ENCODE measurements around the gene WDR64.

WDR64 gene

DNA sequence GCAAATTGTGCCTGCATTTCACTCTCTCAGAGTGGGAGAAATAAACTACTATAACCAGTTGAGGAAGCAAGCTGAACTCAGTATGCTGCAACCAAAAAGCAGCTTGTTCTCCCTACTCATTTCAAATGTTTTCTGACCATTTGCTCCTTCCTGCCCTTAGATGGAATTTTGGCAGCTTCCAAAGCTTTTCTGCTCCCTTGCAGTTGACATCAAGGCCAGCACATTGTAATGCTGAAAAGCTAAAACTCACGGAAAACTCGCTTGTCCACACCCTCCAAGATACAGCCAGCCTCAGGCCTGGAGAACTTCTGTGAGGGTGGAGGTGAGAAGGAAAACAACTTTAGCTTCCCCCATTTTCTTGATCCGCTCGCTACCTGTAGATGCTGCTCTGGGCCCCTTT is 6.9 kb upstream of the WDR64 start:
- Histone ChIP-seq H2AFZ (ENCODE audit: low read depth, low read length) (no peak overlapping the region), H3K4me2 (ENCODE audit: insufficient read depth, low read length) (no peak overlapping the region), H3K9ac (ENCODE audit: low read depth, low read length) (no peak overlapping the region), H3K4me1 (ENCODE audit: insufficient read depth, low read length) (peaks cover 7% of the 10 kb centered on the region), H3K9me3 (ENCODE audit: insufficient read depth, low read length, severe bottlenecking) (no peaks in the 10 kb centered on the region), H3K27ac (ENCODE audit: low read length) (no peak overlapping the region), H3K27me3 (ENCODE audit: insufficient read depth, low read length, poor library complexity) (no peaks in the 10 kb centered on the region), H3K79me2 (ENCODE audit: insufficient read depth, low read length) (no peaks in the 10 kb centered on the region), H3K4me3 (ENCODE audit: low read depth in 1 of 2, low read length in 2 of 2) (no peak overlapping the region), H4K20me1 (ENCODE audit: insufficient read depth, low read length) (no peaks in the 10 kb centered on the region), H3K36me3 (ENCODE audit: insufficient read depth, low read length) (no peaks in the 10 kb centered on the region)
- DNase-seq = no peak
- no peak for ATAC-seq (ENCODE audit: insufficient read depth, low read depth)
- TF ChIP-seq EZH2 (IDR thresholded peaks at IDR 0.05; ENCODE audit: borderline replicate concordance, low read depth, low read length, severe bottlenecking) = no peak

DNA sequence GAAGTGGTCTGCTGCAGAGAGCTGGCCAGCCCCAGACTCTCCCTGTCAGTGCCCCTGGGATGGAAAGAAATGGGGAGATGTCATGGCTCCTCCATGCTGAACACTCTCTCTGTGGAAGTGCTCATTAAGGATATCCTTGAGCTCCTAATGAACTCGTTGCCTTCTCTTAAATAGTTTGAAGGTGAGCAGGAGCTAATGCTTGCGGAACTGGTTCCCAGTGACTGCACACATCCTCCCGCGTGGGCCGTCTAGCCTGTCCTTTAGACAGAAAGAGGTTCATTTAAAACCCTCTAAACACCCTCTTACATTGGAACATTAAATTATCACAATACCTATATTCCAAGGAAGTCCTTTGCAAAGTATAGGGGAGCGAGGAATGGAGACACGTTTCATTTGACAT is 5.9 kb upstream of the WDR64 start:
- H3K4me1 ChIP-seq (ENCODE audit: insufficient read depth, low read length) = no peaks in the 10 kb centered on the region
- H3K27ac ChIP-seq (ENCODE audit: low read length) = no peak overlapping the region
- ATAC-seq (ENCODE audit: insufficient read depth, low read depth) (no peak), DNase-seq (no peak)
- H3K4me3 ChIP-seq (ENCODE audit: low read depth in 1 of 2, low read length in 2 of 2) = no peak overlapping the region
- H4K20me1 ChIP-seq (ENCODE audit: insufficient read depth, low read length) = no peaks in the 10 kb centered on the region
- no peaks in the 10 kb centered on the region for H3K79me2 ChIP-seq (ENCODE audit: insufficient read depth, low read length)
- H3K4me2 ChIP-seq (ENCODE audit: insufficient read depth, low read length) = no peak overlapping the region
- H2AFZ ChIP-seq (ENCODE audit: low read depth, low read length) = no peak overlapping the region
- no peak for TF ChIP-seq EZH2 (IDR thresholded peaks at IDR 0.05; ENCODE audit: borderline replicate concordance, low read depth, low read length, severe bottlenecking)
- TF ChIP-seq, protein P1, sequence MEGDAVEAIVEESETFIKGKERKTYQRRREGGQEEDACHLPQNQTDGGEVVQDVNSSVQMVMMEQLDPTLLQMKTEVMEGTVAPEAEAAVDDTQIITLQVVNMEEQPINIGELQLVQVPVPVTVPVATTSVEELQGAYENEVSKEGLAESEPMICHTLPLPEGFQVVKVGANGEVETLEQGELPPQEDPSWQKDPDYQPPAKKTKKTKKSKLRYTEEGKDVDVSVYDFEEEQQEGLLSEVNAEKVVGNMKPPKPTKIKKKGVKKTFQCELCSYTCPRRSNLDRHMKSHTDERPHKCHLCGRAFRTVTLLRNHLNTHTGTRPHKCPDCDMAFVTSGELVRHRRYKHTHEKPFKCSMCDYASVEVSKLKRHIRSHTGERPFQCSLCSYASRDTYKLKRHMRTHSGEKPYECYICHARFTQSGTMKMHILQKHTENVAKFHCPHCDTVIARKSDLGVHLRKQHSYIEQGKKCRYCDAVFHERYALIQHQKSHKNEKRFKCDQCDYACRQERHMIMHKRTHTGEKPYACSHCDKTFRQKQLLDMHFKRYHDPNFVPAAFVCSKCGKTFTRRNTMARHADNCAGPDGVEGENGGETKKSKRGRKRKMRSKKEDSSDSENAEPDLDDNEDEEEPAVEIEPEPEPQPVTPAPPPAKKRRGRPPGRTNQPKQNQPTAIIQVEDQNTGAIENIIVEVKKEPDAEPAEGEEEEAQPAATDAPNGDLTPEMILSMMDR (IDR thresholded peaks at IDR 0.05; ENCODE audit: borderline replicate concordance, extremely low read depth, low read length, poor library complexity, severe bottlenecking) = no peak
- no peak overlapping the region for H3K9ac ChIP-seq (ENCODE audit: low read depth, low read length)
- peaks cover 3% of the 10 kb centered on the region for H3K27me3 ChIP-seq (ENCODE audit: insufficient read depth, low read length, poor library complexity)
- no peaks in the 10 kb centered on the region for H3K9me3 ChIP-seq (ENCODE audit: insufficient read depth, low read length, severe bottlenecking)
- H3K36me3 ChIP-seq (ENCODE audit: insufficient read depth, low read length) = no peaks in the 10 kb centered on the region

DNA sequence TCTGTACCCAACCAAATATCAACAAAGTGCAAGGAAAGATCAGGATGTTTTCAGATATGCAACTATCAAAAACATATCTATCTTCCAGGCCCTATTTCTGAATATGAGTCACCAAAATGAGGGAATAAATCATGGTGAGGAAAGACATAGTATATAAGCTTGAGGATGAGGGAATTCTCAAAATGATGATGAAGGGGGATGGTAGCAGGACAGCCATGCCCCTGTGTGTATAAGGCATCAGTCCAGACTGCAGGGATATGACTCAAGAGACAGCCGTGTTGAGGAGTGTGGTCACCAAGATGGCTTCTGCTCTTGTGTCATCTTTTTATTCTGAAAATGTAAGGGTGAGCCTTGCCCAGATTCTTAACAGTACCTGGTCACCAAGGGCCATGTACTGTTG is 4.4 kb upstream of the WDR64 start:
- no peak overlapping the region for H3K4me3 ChIP-seq (ENCODE audit: low read depth in 1 of 2, low read length in 2 of 2)

DNA sequence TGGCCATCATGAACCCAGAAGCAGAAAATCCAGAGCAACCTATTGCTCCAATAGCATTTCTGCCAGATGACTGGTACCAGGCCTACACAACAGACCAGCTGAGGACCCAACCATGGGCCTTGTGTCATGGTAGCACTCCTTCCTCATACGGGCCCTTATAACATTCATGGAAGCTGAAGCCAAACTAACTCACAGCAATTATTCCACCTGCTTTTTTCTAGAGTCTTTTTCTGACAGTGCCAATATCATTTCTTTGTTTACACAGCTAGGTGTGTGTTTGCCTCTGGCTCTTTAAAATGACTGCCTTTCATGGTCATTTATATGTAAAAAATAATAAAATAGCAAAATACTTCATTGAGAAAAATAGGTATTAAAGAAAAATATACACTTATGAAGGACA is 3.9 kb upstream of the WDR64 start:
- Histone ChIP-seq H3K4me3 (ENCODE audit: low read depth in 1 of 2, low read length in 2 of 2) (no peak overlapping the region), H3K9ac (ENCODE audit: low read depth, low read length) (no peak overlapping the region), H3K4me2 (ENCODE audit: insufficient read depth, low read length) (no peak overlapping the region), H2AFZ (ENCODE audit: low read depth, low read length) (no peak overlapping the region), H3K79me2 (ENCODE audit: insufficient read depth, low read length) (no peaks in the 10 kb centered on the region), H3K9me3 (ENCODE audit: insufficient read depth, low read length, severe bottlenecking) (no peaks in the 10 kb centered on the region), H4K20me1 (ENCODE audit: insufficient read depth, low read length) (no peaks in the 10 kb centered on the region), H3K27ac (ENCODE audit: low read length) (no peak overlapping the region), H3K36me3 (ENCODE audit: insufficient read depth, low read length) (no peaks in the 10 kb centered on the region), H3K27me3 (ENCODE audit: insufficient read depth, low read length, poor library complexity) (peaks cover 3% of the 10 kb centered on the region), H3K4me1 (ENCODE audit: insufficient read depth, low read length) (no peaks in the 10 kb centered on the region)
- no peak for TF ChIP-seq EZH2 (IDR thresholded peaks at IDR 0.05; ENCODE audit: borderline replicate concordance, low read depth, low read length, severe bottlenecking)
- TF ChIP-seq, protein P1 (IDR thresholded peaks at IDR 0.05; ENCODE audit: borderline replicate concordance, extremely low read depth, low read length, poor library complexity, severe bottlenecking) = no peak
- DNase-seq (no peak), ATAC-seq (ENCODE audit: insufficient read depth, low read depth) (no peak)

More for the DNA sequence above, 4.4 kb upstream of the WDR64 start:
- H3K27me3 ChIP-seq (ENCODE audit: insufficient read depth, low read length, poor library complexity) = peaks cover 3% of the 10 kb centered on the region
- H3K9me3 ChIP-seq (ENCODE audit: insufficient read depth, low read length, severe bottlenecking) = no peaks in the 10 kb centered on the region
- no peaks in the 10 kb centered on the region for H3K4me1 ChIP-seq (ENCODE audit: insufficient read depth, low read length)
- H3K36me3 ChIP-seq (ENCODE audit: insufficient read depth, low read length) = no peaks in the 10 kb centered on the region
- DNase-seq (no peak), ATAC-seq (ENCODE audit: insufficient read depth, low read depth) (no peak)
- H2AFZ ChIP-seq (ENCODE audit: low read depth, low read length) = no peak overlapping the region
- no peak overlapping the region for H3K4me2 ChIP-seq (ENCODE audit: insufficient read depth, low read length)
- H3K9ac ChIP-seq (ENCODE audit: low read depth, low read length) = no peak overlapping the region
- no peaks in the 10 kb centered on the region for H4K20me1 ChIP-seq (ENCODE audit: insufficient read depth, low read length)
- no peak overlapping the region for H3K27ac ChIP-seq (ENCODE audit: low read length)
- TF ChIP-seq, protein P1 (IDR thresholded peaks at IDR 0.05; ENCODE audit: borderline replicate concordance, extremely low read depth, low read length, poor library complexity, severe bottlenecking) = no peak
- no peak for TF ChIP-seq EZH2 (IDR thresholded peaks at IDR 0.05; ENCODE audit: borderline replicate concordance, low read depth, low read length, severe bottlenecking)
- H3K79me2 ChIP-seq (ENCODE audit: insufficient read depth, low read length) = no peaks in the 10 kb centered on the region
